Fibroblast of peridontal ligament (primary cell): Measurements from ENCODE around the gene ARPC4.
A peak's percentile ranks its signal among the peaks of the same experiment; 100 is the strongest.
"Not testable (repeated sequence)": the region's sequence is repeated elsewhere in the genome, so short reads cannot be mapped to it uniquely, and the experiment has no call there.

Source experiments
- DNase-seq: peaks from one replicate; pipeline ENCODE4 v3.0.0-alpha.2; 2010; ENCODE audit errors: extremely low read depth

The ARPC4 gene

DNA sequence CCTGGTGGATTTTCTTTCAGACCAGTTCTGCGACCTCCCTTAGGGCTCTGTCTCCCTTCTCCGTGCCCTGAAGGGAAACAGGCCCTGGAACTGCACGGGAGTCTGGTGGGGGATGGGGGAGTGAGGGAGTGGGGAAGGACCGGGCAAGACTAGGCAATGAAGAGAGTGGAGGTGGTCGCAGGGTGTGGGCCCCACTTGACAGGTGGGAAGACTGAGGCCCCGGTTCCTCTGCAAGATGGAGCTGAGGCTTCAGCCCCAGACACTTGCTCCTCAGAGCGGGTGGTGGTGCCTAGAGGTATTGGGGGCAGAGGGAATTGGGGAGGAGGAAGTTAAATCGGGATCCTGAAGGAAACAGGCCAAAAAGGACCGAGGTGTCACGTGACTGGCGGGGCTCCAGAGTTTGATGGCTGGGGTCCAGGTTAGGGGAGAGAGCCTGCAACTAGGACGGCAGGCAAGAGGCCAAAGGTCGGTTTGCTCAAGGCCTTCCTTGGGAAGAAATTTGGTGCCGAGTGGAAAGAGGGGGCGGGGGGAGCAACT, 22.5 kb upstream of the ARPC4 start:
- DNase-seq, result peak; percentile 46

DNA sequence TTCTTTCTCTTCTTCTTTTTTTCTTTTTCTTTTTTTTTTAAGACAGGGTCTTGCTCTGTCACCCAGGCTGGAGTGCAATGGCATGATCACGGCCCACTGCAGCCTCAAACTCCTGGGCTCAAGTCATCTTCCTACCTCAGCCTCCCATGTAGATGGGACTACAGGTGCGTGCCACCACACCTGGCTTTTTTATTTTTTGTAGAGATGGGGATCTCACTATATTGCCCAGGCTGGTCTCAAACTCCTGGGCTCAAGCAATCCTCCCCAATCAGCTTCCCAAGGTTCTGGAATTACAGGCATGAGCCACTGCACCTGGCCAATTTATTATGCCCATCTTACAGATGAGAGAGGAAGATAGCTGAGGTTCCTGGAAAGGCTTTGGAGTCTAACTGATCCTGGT, 21.9 kb upstream of the ARPC4 start:
- not testable (repeated sequence) for DNase-seq

GRCh38 chr3:9776896-9777693, 15.8 kb upstream of the ARPC4 start:
- no peak for DNase-seq

- no peak for DNase-seq
Observed at GRCh38 chr3:9777694-9778021, 15.2 kb upstream of the ARPC4 start.

DNA sequence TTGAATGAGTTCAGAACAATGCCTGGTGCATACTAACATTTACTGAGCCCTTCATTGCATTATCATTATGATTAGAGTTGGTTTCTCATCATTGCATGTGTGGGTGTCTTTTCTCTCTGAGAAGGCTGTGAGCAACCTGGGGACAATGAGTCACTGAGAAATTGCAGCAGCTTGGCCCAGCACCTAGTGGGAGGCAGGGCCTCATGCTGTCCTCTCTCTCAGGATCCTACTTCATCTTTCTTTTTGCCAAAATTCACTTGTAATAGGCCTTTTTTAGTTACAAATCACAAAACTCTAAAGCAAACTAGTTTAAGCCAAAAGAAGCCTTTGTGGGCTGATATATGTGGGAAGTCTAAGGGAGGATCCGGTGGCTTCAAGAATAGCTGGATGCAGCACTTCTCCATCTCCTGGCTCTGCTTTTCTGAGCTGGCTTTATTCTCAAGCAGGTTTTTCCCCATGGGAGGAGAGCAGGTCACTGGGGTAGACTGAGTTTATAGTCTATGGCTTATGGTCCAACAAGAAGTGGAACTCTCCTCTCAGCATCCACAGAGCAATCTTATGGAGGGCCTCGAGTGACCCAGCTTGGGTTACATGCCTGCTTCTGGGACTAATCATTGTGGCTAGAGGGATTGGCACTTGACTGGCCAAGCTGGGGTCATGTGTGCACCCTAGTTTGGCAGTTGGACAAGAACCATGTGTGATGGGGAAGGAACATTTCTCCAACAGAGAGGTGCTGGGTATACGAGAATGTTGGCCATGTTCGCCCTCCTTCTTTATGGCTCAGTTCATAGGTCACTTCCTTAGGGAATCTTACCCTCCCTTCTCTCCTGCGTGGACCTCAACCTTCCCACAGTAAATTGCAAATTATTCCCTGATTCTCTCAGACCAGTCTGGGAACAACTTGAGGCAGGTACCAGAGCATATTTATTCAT, 14.5 kb upstream of the ARPC4 start:
- DNase-seq, result peak; percentile 52

DNA sequence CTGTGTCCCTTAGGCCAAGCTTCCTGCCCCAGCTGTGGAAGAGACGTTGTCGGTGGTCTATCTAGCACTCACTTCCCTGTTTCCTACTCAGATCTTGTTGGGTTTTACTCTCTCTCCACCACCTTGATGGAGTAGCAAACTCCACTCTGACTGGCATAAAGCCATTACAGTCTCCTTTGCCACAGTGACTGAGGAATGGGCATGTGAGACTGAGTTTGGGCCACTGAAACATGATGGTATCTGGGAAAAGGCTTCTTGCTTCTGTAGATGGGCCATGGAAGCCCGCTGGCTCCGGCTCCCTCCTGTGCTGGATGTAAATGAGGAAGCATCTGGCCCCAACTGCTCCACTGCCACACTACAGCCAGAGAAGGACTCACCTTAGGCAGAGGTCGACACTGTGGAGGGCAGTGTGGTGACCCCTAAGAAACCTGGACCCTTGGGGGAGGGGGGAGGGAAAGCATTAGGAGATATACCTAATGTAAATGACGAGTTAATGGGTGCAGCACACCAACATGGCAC, 13.7 kb upstream of the ARPC4 start:
- DNase-seq, result no peak

DNA sequence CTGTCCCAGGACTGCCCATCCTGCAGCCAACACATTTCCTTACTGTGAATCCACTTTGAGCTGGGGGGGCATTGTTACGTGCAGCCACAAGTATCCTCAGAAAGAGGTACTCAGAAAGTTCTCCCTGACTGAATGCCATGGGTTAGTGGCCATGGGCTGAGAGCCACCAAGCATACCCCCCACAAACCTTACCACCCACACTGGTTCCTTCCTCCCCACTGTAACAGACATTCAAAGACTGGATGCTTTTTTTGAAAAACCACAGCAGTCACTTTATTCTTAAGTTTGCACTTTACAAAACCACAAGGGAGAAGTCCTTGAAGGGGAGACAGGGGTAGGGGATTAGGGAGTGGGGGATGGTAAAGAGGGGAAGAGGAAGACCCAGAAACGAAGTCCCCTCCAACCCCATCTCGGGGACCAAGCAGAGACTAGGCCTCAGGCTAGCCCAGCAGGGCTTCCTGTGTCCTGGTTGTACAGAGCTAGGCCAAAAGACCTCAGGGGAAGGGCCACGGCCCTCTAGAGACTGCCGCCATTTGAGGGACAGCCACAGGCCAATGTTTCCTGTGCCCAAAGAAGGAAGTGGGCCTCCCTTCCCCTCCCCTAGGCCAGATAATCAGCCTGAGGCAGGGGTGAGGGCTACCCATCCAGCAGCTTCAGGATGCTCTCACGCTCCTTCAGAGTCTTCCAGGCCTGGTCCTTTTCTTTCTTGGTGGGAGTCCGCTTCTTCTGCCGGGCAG, 13.0 kb upstream of the ARPC4 start:
- no peak for DNase-seq

GRCh38 chr3:9780458-9780812, 12.4 kb upstream of the ARPC4 start:
- no peak for DNase-seq

- no peak for DNase-seq
Observed at GRCh38 chr3:9780910-9781309, 12.0 kb upstream of the ARPC4 start.

DNA sequence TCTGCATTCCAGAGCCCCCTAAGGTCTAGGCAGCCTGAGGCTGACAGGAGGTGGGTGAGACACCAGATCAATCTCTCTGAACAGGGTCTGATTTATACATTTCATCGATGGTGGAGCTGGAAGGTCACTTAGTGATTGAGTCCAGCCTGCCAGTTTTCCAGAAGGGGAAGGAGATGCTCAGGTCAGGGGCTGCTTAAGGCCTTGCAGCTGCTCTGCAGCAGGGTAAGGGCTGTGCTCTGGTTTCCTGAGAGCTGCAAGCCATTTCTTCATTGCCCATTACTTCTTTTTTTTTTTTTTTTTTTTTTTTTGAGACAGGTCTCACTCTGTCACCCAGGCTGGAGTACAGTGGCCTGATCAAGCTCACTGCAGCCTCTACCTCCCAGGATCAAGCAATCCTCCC, 11.3 kb upstream of the ARPC4 start:
- DNase-seq, result no peak

- no peak for DNase-seq
Observed at GRCh38 chr3:9781978-9782603, 10.8 kb upstream of the ARPC4 start.

DNA sequence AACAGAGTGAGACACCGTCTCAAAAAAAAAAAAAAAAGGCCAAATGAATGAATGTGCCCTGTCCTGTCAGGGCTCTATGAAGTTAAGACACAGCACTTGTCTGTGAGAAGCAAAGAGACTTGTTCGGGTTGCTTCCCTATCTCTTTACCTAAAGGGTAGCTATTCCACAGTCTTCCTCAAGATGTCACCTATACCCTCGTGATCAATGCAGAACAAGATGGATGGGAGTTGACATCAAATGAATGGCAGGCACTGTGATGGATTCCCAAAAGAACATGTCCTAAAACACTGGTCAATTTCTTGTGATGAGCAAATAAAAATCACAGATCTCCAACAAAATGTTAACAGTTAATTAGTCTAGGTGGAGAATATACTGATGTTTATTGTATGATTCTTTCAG, 10.1 kb upstream of the ARPC4 start:
- DNase-seq, result no peak

DNA sequence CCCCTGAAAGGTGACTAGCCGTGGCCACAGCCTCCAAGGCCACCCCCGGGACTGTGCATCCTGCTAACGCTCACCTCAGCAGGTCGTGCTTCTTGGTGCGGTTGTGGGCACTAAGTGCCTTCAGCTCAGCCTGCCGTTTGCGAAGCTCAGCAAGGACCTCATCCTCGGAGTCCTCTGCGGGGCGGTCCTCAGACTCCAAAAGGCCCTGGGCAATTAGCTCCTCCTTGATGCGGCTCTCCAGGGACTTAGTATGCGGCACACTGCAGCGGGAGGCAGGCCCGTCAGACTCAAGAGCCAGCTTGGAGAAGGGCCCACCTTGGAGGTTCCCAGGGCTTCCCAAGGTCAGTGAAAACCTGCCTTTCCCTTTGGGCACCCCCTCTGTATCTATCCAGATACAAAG, 8.9 kb upstream of the ARPC4 start:
- no peak for DNase-seq

DNA sequence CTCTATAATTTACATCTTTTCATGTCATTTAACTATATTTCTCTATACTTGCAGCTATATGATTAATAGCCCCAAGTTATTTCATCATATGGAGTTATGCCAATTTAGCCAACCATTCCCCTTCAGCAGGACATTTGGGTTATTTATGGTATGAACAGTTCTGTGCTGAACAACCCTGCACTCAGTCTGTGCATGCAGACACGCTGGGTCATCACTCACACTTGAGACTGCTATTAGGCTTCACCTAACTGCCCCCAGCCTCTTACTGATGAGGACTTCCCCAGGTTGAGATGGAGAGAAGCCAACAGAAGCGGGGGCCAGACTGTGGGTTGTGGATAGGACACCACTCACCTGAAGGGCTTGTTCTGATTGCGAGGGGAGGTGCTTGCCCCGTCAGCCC, 7.9 kb upstream of the ARPC4 start:
- no peak for DNase-seq

- DNase-seq, result no peak
Observed at GRCh38 chr3:9785602-9786001, 7.3 kb upstream of the ARPC4 start.

DNA sequence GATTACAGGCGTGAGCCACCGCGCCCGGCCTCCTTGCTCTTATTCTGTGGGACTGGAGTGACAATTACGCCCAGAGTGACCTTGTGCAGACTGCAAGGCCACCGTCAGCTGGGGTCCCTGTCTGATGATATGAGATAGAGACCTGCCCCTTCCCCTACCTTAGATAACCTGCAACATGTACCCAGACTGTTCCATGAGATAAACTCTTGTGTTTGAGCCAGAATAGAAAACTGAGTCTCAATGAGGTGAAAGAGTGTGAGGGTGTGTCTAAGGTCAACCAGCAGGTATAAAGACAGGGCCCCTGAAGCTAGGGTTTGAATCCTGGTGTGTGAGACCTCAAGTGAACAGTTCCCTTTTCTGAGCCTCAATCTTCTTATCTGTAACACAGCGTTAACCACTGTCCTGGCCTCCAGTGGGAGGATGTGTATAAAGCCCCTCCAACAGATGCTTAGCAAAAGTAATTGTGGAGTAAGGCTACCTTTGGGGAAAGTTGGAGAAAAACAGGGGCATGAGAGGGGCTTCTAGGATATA, 6.6 kb upstream of the ARPC4 start:
- no peak for DNase-seq

DNA sequence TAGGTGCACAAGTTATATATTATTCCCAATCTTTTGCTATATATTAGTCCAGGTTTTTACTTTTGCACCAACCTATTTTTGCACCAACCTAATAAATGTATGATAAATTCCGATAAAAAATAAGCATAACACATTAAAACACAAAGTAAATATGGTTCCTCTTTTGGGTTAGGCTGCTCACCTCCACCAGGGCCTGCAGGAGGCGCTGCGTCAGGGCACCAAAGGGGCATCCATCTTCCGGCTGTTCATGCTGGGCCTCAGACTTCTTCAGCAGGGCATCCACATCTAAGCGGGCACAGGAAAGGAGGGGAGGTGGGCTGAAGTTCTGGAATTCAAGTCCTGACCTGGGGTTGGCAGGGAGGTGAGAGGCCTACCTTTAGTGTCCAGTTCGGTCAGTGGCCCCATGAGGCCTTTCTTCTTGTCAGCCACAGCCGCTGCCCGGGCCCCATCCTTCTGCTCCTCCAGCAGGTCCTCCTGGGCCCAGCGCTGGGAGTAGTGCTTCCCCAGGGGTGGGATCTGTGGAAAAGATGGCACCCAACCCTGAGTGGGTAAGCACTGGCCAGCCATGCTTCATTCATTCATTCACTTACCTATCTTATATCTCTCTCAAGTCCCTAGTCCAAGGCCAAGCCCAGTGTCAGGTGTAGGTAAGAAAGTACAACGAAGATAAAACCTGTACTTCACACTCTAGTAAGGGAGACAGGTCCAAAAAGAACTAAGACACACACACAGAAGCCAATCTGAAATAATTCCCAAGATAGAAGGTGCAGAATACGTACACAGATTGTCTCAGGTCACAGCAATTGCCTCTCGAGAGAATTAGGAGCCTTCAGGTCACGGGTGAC, 5.8 kb upstream of the ARPC4 start:
- DNase-seq, result no peak

DNA sequence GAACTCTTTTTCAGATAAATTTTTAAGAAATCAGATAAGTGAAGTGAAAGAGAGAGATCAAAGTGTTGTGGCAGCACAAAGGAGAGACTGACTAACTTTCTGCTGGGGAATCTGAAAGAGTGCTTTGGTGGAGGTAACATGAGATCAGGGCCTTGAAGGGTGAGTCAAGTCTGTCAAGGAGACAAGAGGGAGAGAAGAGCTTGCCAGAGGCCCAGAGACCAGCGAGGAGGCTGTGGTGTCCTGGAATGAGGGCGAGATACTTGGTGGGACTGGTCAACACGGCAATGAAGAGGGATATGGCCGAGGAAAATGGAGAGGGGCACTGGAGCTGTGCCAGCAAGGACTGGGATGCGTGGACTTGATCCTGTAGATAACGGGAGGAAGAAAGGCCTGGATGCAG, 5.2 kb upstream of the ARPC4 start:
- DNase-seq, result no peak

DNA sequence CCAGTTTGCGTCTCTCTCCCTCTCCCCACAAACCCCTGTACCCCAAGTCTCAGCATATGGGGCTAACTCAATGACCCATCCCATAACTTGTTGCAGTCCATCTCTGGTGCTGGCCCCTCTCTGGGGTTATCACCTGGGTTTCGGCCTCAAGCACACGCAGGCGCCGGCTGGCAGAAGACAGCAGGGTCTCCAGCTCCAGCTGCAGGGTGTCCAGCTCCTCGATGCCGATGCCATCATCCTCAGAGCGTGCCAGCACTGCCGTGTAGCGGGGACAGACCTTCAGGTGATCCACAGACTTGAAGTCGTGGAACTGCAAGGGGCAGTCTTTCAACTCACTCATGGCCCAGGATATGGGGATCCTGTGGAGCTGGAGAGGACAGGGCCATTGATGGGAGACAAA, 1.8 kb upstream of the ARPC4 start:
- no peak for DNase-seq

DNA sequence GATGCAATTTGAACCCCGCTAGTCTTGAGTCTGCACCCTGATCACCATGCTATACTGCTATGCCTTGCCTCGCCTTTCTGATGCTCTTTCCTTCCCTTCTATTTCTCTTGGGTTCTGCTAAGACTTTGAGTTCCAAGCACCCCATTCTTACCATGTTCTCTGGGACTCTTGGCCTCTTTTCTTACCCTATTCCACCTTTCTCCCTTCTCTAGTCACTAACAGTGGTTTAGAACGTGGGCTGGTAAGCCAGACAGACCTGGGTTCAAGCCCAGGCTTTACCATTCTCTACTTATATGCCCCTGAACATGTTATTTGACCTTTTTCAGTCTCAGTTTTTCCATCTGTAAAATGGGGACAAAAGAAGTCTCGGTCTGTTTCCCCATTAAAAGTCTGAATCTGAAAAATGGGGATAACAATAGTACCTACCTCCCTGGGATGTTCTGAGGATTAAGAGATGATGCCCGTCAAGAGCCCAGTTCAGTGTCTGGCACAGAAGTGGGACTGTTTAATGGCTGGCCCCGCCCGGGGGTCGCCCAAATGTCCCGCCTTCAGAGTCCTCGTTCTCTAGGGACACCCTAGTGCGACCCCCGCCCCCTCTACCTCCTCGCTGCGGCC, 985 bp upstream of the ARPC4 start:
- DNase-seq, result no peak
